T-cell (primary cell): ENCODE measurements around the gene BPGM. TPM values are rescaled to one million over a fixed set of nuclear protein-coding genes. Genes with fewer than 3 reads are reported as not detected.
"Not testable (repeated sequence)": the region's sequence is repeated elsewhere in the genome, so short reads cannot be mapped to it uniquely, and the experiment has no call there.

Experiments
- ATAC-seq, 4 experiments: fragments of 200-7000 bp in 3 of 4; fragments of 150-1000 bp in 1 of 4; cut with Tn5 transposase; replicated peaks in 1 of 4; 1 replicate in 3 of 4; 2 replicates in 1 of 4; pipeline ENCODE4 v1.10.0; 2021; ENCODE audit warnings: moderate library complexity in 3 of 4, mild to moderate bottlenecking in 2 of 4, moderate number of reproducible peaks in 1 of 4
- CTCF ChIA-PET, 2 donors: fragments of 300-600 bp; sonication (Branson Sonifier 250); formaldehyde crosslinking; loops; one replicate each; lab custom pipeline; 2022; ENCODE audit warnings: antibody characterized with exemption in 2 of 2; lab: Charles Lee
- POLR2A ChIA-PET, 2 donors: fragments of 300-600 bp; sonication (Branson Sonifier 250); formaldehyde crosslinking; loops; one replicate each; lab custom pipeline; 2022; ENCODE audit warnings: antibody characterized with exemption in 2 of 2; lab: Charles Lee
- DNase-seq, 35 experiments: peaks; one replicate each; pipeline versions ENCODE4 v3.0.0 to v3.0.0-alpha.2; 2013 to 2023
- H3K27ac ChIP-seq: one replicate; pipeline ENCODE4 v1.5.1; 2013; ENCODE audit warnings: low read length
- H3K27me3 ChIP-seq, 2 experiments: replicated peaks in 1 of 2; 1 replicate in 1 of 2; 2 replicates in 1 of 2; pipeline versions ENCODE4 v1.6.1 to v1.7.0; 2013; ENCODE audit warnings: low read length in 1 of 2, mixed read lengths in 1 of 2; ENCODE audit not compliant: control insufficient read depth in 2 of 2, insufficient read depth in 2 of 2; ENCODE audit errors: extremely low read depth in 1 of 2
- H3K36me3 ChIP-seq, 2 donors: 1 replicate in 1 of 2; 2 replicates in 1 of 2; pipeline versions ENCODE4 v1.6.1 to v1.7.0; 2013; ENCODE audit warnings: low read length in 1 of 2; ENCODE audit not compliant: control insufficient read depth in 2 of 2, insufficient read depth in 1 of 2; ENCODE audit errors: extremely low read depth in 1 of 2
- H3K4me1 ChIP-seq, 2 experiments: 1 replicate in 1 of 2; 2 replicates in 1 of 2; pipeline versions ENCODE4 v1.6.1 to v1.7.0; 2013; ENCODE audit warnings: low read length in 2 of 2, mixed read lengths in 1 of 2; ENCODE audit not compliant: insufficient read depth in 2 of 2, control insufficient read depth in 1 of 2; ENCODE audit errors: extremely low read depth in 1 of 2
- H3K4me3 ChIP-seq, 2 donors: 1 replicate in 1 of 2; 2 replicates in 1 of 2; pipeline versions ENCODE4 v1.5.1 to v1.7.0; 2013; ENCODE audit warnings: mild to moderate bottlenecking in 2 of 2, low read length in 1 of 2, moderate library complexity in 1 of 2; ENCODE audit not compliant: control insufficient read depth in 1 of 2; ENCODE audit errors: extremely low read depth in 1 of 2
- H3K9me3 ChIP-seq: 2 replicates; pipeline ENCODE4 v1.7.0; 2013
- H3K27ac Mint-ChIP-seq, 2 donors: one replicate each; pipeline ENCODE4 v1.8.0; 2020 to 2021; ENCODE audit warnings: mild to moderate bottlenecking in 2 of 2, mixed read lengths in 2 of 2
- H3K27me3 Mint-ChIP-seq, 2 donors: one replicate each; pipeline ENCODE4 v1.8.0; 2021 to 2022; ENCODE audit warnings: mixed read lengths in 2 of 2
- H3K36me3 Mint-ChIP-seq: one replicate; pipeline ENCODE4 v1.8.0; 2021; ENCODE audit warnings: mixed read lengths
- H3K4me1 Mint-ChIP-seq, 3 donors: one replicate each; pipeline ENCODE4 v1.8.0; 2020 to 2022; ENCODE audit warnings: mixed read lengths in 3 of 3, mild to moderate bottlenecking in 1 of 3
- H3K4me3 Mint-ChIP-seq, 3 donors: one replicate each; pipeline ENCODE4 v1.8.0; 2020 to 2022; ENCODE audit warnings: mild to moderate bottlenecking in 3 of 3, mixed read lengths in 3 of 3, moderate library complexity in 3 of 3
- H3K9me3 Mint-ChIP-seq, 3 donors: one replicate each; pipeline ENCODE4 v1.8.0; 2020 to 2022; ENCODE audit warnings: mixed read lengths in 3 of 3
- WGBS: methylation state at CpG from one replicate; pipeline ENCODE4 v1.1.5; 2013; ENCODE audit warnings: missing lambda C conversion rate; ENCODE audit not compliant: insufficient coverage; 5-methylcytosine and 5-hydroxymethylcytosine counted together
- total RNA-seq, 35 experiments: library from RNA in 6 of 35; stranded (reverse) in 6 of 35; fragments of 120-200 nt in 1 of 35; gene quantifications; one replicate each; pipeline versions ENCODE4 v1.2.1 to v1.2.4 and lab custom pipeline; 2013 to 2026

BPGM gene
- total RNA-seq, 5 donors from 2014 or later (not counting 1 experiment from before 2014, with no cell fraction given): 16.4 to 20.3 (median 18.3) TPM

DNA sequence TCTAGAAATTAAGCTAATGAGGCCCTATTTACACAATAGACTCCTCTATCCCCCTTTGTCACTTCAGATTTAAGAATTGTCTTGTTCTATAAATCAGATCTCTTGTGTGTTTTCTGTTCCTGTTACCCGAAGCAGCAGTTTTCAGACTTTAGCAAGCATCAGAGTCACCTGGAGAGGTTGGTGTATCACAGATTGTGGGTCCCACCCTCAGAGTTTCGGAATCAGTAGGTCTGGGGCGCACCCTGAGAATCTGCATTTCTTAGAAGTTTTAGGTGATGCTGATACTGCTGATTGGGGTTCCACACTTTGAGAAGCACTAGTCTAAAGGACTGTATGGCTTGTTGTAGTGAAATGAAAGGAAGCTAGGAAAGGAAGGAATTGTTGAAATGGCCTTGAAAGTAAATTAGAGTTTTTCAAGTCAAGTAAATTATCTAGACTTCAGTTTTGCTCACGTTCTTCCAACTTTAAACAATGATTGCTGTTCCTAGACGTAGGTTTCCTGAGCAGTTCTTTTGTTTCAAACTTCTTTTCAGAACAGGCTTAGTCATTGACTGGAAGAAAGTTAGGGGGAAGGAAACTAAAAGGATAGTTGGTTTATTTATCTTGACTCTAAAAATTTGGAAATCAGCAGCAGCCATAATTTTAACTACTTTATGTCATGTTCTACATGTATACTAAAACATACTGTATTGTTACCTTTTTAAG, 15.7 kb downstream of the BPGM start:
- Histone ChIP-seq H3K9me3 (no peaks in the 10 kb centered on the region), H3K4me1 (peaks cover 0 to 6% of the 10 kb centered on the region in 2 experiments), H3K36me3 (peaks cover 0 to 39% of the 10 kb centered on the region in 2 donors), H3K27me3 (no peaks in the 10 kb centered on the region), H3K27ac (no peak overlapping the region), H3K4me3 (no peak overlapping the region)
- DNase-seq (no peak), ATAC-seq (no peak)
- CTCF ChIA-PET: interaction anchor here in 1 of 2 donors (1.0 kb wide), 1 partner anchor 89 kb away, joined by 3 read pairs; no protein-coding TSS in a partner anchor
- Mint-ChIP-seq H3K27me3 (no peaks in the 10 kb centered on the region), H3K27ac (no peak overlapping the region), H3K9me3 (no peaks in the 10 kb centered on the region), H3K36me3 (peaks cover 72% of the 10 kb centered on the region), H3K4me1 (peaks cover 43 to 60% (median 56%) of the 10 kb centered on the region in 3 donors), H3K4me3 (no peak overlapping the region)
- WGBS: 88% methylated on average over 1 of the region's 5 CpGs
- POLR2A ChIA-PET: interaction anchor here in 1 of 2 donors (0.7 kb wide), 1 partner anchor 9 kb away, joined by 3 read pairs; no protein-coding TSS in a partner anchor

GRCh38 chr7:134662871-134663205, 16.2 kb downstream of the BPGM start:
- Histone ChIP-seq H3K27me3 (no peaks in the 10 kb centered on the region), H3K9me3 (no peaks in the 10 kb centered on the region), H3K4me1 (peaks cover 0 to 9% of the 10 kb centered on the region in 2 experiments), H3K27ac (no peak overlapping the region), H3K36me3 (peaks cover 0 to 39% of the 10 kb centered on the region in 2 donors), H3K4me3 (no peak overlapping the region)
- Mint-ChIP-seq H3K9me3 (no peaks in the 10 kb centered on the region), H3K4me1 (peaks cover 43 to 57% (median 55%) of the 10 kb centered on the region in 3 donors), H3K27ac (no peak overlapping the region), H3K27me3 (no peaks in the 10 kb centered on the region), H3K4me3 (no peak overlapping the region), H3K36me3 (peaks cover 70% of the 10 kb centered on the region)
- WGBS: 100% methylated on average over 1 of the region's 4 CpGs
- ATAC-seq: no peak
- CTCF ChIA-PET: no interaction called here
- no peak for DNase-seq
- POLR2A ChIA-PET: interaction anchor here in 1 of 2 donors (0.7 kb wide), 1 partner anchor 10 kb away, joined by 3 read pairs; no protein-coding TSS in a partner anchor

GRCh38 chr7:134665045-134665444, 18.4 kb downstream of the BPGM start:
- DNase-seq, H3K27ac Mint-ChIP-seq, H3K4me3 Mint-ChIP-seq, H3K27ac ChIP-seq, POLR2A ChIA-PET, H3K4me3 ChIP-seq, CTCF ChIA-PET, H3K9me3 ChIP-seq, H3K27me3 ChIP-seq, H3K27me3 Mint-ChIP-seq, ATAC-seq, H3K9me3 Mint-ChIP-seq: not testable (repeated sequence)
- whole genome bisulfite sequencing: no CpG with 5 or more reads among the region's 3 CpGs
- H3K36me3 Mint-ChIP-seq: peaks cover 58% of the 10 kb centered on the region
- H3K4me1 ChIP-seq: peaks cover 14 to 30% of the 10 kb centered on the region in 2 experiments
- H3K36me3 ChIP-seq: peaks cover 0 to 27% of the 10 kb centered on the region in 2 donors
- peaks cover 62 to 67% (median 64%) of the 10 kb centered on the region in 3 donors for H3K4me1 Mint-ChIP-seq

GRCh38 chr7:134667899-134668298, 21.2 kb downstream of the BPGM start:
- Mint-ChIP-seq H3K9me3 (no peaks in the 10 kb centered on the region), H3K27ac (peak overlapping the region; percentile 99), H3K4me1 (peaks cover 62 to 71% (median 66%) of the 10 kb centered on the region in 3 donors), H3K27me3 (no peaks in the 10 kb centered on the region), H3K36me3 (peaks cover 40% of the 10 kb centered on the region), H3K4me3 (no peak overlapping the region)
- H3K36me3 ChIP-seq: peaks cover 0 to 9% of the 10 kb centered on the region in 2 donors
- peak overlapping the region; percentile 84 for H3K27ac ChIP-seq
- ChIA-PET POLR2A (interaction anchor here (0.6 to 0.8 kb wide), 2 partner anchors 20 to 48 kb away, joined by 3 read pairs; no protein-coding TSS in a partner anchor), CTCF (interaction anchor here (1.4 to 2.1 kb wide), 2 partner anchors 21 to 34 kb away, joined by 8 to 10 read pairs; partner anchors contain the start of gene BPGM (in 1 of the 2))
- DNase-seq: no peak
- no CpG with 5 or more reads among the region's 1 CpG for WGBS
- H3K4me3 ChIP-seq: no peak overlapping the region
- H3K9me3 ChIP-seq: no peaks in the 10 kb centered on the region
- no peak for ATAC-seq
- H3K27me3 ChIP-seq: no peaks in the 10 kb centered on the region
- peaks cover 17 to 42% of the 10 kb centered on the region in 2 experiments for H3K4me1 ChIP-seq

DNA sequence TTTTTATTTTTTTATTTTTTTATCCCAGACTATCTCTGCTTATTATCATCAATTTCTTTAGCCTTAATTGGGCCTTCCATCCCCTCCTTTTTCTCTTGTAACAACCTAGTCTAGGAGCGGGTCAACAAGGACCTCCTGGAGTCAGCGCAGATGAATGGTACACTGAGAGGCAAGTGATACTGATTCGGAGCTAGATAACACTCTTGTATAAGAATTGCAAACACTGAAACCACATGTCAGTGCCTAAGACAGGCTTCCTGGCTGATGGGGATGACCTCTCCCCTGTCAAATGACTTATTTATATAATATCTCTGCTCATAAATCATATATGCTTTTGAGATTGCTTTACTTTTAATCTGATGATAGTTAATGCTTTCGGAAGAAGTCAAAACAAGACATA, 22.7 kb downstream of the BPGM start:
- DNase-seq (peak in 8 of 35 experiments; percentile 8 to 58 (median 16)), ATAC-seq (peak; percentile 22 to 45 (median 35))
- peaks cover 17 to 42% of the 10 kb centered on the region in 2 experiments for H3K4me1 ChIP-seq
- ChIA-PET POLR2A (interaction anchor here (0.7 to 3.0 kb wide), 8 partner anchors 9 to 42 kb away, joined by 3 to 20 read pairs (median 4); partner anchors contain the start of gene BPGM (in 2 of the 2)), CTCF (interaction anchor here (0.5 to 2.4 kb wide), 7 partner anchors 22 to 236 kb away, joined by 3 to 10 read pairs (median 5); partner anchors contain the start of gene BPGM (in 1 of the 2))
- Mint-ChIP-seq H3K4me3 (peak overlapping the region; percentile 48 to 74 (median 57)), H3K27ac (peak overlapping the region; percentile 99), H3K36me3 (peaks cover 36% of the 10 kb centered on the region), H3K27me3 (no peaks in the 10 kb centered on the region), H3K9me3 (peaks cover 0 to 5% (median 3%) of the 10 kb centered on the region in 3 donors), H3K4me1 (peaks cover 57 to 62% (median 61%) of the 10 kb centered on the region in 3 donors)
- peaks cover 0 to 8% of the 10 kb centered on the region in 2 donors for H3K36me3 ChIP-seq
- peak overlapping the region in 1 of 2 donors; percentile 12 for H3K4me3 ChIP-seq
- H3K9me3 ChIP-seq: no peaks in the 10 kb centered on the region
- peak overlapping the region; percentile 84 for H3K27ac ChIP-seq
- no CpG with 5 or more reads among the region's 4 CpGs for WGBS
- H3K27me3 ChIP-seq: no peaks in the 10 kb centered on the region

DNA sequence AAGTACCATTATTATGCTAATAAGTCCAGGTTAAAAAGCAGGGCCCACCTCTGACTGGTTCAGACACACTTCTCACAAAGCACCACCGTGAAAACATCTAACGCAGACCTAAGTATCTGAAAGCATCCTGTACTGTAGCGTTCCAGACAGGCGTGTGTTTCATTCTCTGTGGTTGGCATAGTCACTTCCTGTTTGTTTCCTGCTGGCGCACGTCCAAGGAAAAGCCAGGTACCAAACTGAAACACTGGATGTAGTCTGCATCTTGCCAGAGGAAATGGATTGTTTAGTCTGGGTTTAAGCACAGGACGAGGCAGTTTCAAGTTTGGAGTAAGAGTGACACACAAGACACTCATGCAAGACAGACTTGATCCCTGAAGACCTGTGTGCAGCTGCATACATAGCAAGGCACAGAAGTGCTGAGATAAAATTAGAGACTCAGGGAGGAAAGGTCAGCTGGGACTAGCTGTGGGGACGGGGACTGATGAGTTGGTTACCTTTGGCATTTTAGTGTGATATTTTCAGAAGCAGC, 23.3 kb downstream of the BPGM start:
- ChIA-PET POLR2A (interaction anchor here (0.7 to 3.0 kb wide), 7 partner anchors 9 to 41 kb away, joined by 3 to 20 read pairs (median 4); partner anchors contain the start of gene BPGM (in 1 of the 2)), CTCF (interaction anchor here (0.5 to 2.4 kb wide), 6 partner anchors 23 to 237 kb away, joined by 3 to 8 read pairs (median 5); partner anchors contain the start of gene BPGM (in 2 of the 2))
- ATAC-seq (peak; percentile 96 to 98 (median 96)), DNase-seq (peak; percentile 64 to 92 (median 86))
- no peaks in the 10 kb centered on the region for H3K9me3 ChIP-seq
- Mint-ChIP-seq H3K27ac (peak overlapping the region; percentile 99), H3K4me1 (peaks cover 53 to 60% (median 59%) of the 10 kb centered on the region in 3 donors), H3K36me3 (peaks cover 36% of the 10 kb centered on the region), H3K27me3 (no peaks in the 10 kb centered on the region), H3K4me3 (peak overlapping the region; percentile 48 to 74 (median 57)), H3K9me3 (peaks cover 0 to 9% (median 5%) of the 10 kb centered on the region in 3 donors)
- peaks cover 0 to 8% of the 10 kb centered on the region in 2 donors for H3K36me3 ChIP-seq
- H3K4me3 ChIP-seq: peak overlapping the region in 1 of 2 donors; percentile 12
- H3K4me1 ChIP-seq: peaks cover 17 to 42% of the 10 kb centered on the region in 2 experiments
- no peaks in the 10 kb centered on the region for H3K27me3 ChIP-seq
- peak overlapping the region; percentile 84 for H3K27ac ChIP-seq
- 10% methylated on average over 8 of the region's 8 CpGs for WGBS
